Ishikawa (cell line): ENCODE results near the gene CD226.

Experiments
- CEBPB ChIP-seq: IDR thresholded peaks from 2 replicates; pipeline ENCODE4 v1.6.1; 2012
- CREB1 ChIP-seq: IDR thresholded peaks from 2 replicates; pipeline ENCODE4 v1.6.1; 2012; ENCODE audit warnings: low read depth
- EGR1 ChIP-seq: IDR thresholded peaks from 2 replicates; pipeline ENCODE4 v1.6.1; 2012
- EP300 ChIP-seq: IDR thresholded peaks from 2 replicates; pipeline ENCODE4 v1.6.1; 2012; ENCODE audit warnings: borderline replicate concordance
- FOXM1 ChIP-seq: IDR thresholded peaks from 2 replicates; pipeline ENCODE4 v1.6.1; 2012; ENCODE audit warnings: low read depth, borderline replicate concordance
- MAX ChIP-seq: IDR thresholded peaks from 2 replicates; pipeline ENCODE4 v1.6.1; 2012
- NFIC ChIP-seq: IDR thresholded peaks from 2 replicates; pipeline ENCODE4 v1.6.1; 2012
- RAD21 ChIP-seq: IDR thresholded peaks from 2 replicates; pipeline ENCODE4 v1.6.1; 2012; ENCODE audit warnings: low read depth
- REST ChIP-seq: IDR thresholded peaks from 2 replicates; pipeline ENCODE4 v1.6.1; 2012; ENCODE audit warnings: low read depth, mild to moderate bottlenecking
- TAF1 ChIP-seq: IDR thresholded peaks from 2 replicates; pipeline ENCODE4 v1.6.1; 2012; ENCODE audit warnings: low read depth, mild to moderate bottlenecking
- TCF12 ChIP-seq: IDR thresholded peaks from 2 replicates; pipeline ENCODE4 v1.6.1; 2012; ENCODE audit warnings: low read depth
- TEAD4 ChIP-seq: IDR thresholded peaks from 2 replicates; pipeline ENCODE4 v1.6.1; 2012
- USF1 ChIP-seq: IDR thresholded peaks from 2 replicates; pipeline ENCODE4 v1.6.1; 2012
- YY1 ChIP-seq: IDR thresholded peaks from 2 replicates; pipeline ENCODE4 v1.6.1; 2012; ENCODE audit warnings: low read depth
- ZBTB7A ChIP-seq: IDR thresholded peaks from 2 replicates; pipeline ENCODE4 v1.6.1; 2012; ENCODE audit warnings: low read depth

CD226 gene

GRCh38 chr18:69840445-69840844, 107.2 kb downstream of the CD226 start:
- no peak for TF ChIP-seq FOXM1
- TF ChIP-seq TEAD4 = no peak
- no peak for TF ChIP-seq EP300
- no peak for TF ChIP-seq ZBTB7A
- TF ChIP-seq CEBPB = no peak
- no peak for TF ChIP-seq NFIC
- TF ChIP-seq RAD21 = no peak
- no peak for TF ChIP-seq CREB1
- no peak for TF ChIP-seq YY1
- TF ChIP-seq REST = no peak
- no peak for TF ChIP-seq TAF1
- TF ChIP-seq MAX = no peak
- no peak for TF ChIP-seq USF1
- no peak for TF ChIP-seq TCF12

GRCh38 chr18:69840001-69840400, 107.7 kb downstream of the CD226 start:
- TF ChIP-seq REST = no peak
- no peak for TF ChIP-seq RAD21
- no peak for TF ChIP-seq TEAD4
- TF ChIP-seq TAF1 = no peak
- TF ChIP-seq EGR1 = no peak
- TF ChIP-seq FOXM1 = no peak
- TF ChIP-seq EP300 = no peak
- TF ChIP-seq USF1 = no peak
- no peak for TF ChIP-seq TCF12
- TF ChIP-seq YY1 = no peak
- TF ChIP-seq ZBTB7A = no peak
- no peak for TF ChIP-seq CEBPB
- no peak for TF ChIP-seq CREB1
- no peak for TF ChIP-seq NFIC
- no peak for TF ChIP-seq MAX

- TF ChIP-seq TEAD4 (no peak), TAF1 (no peak), FOXM1 (no peak), EP300 (no peak), MAX (no peak), CEBPB (no peak), RAD21 (no peak), REST (no peak), ZBTB7A (no peak), YY1 (no peak), EGR1 (no peak), TCF12 (no peak), USF1 (no peak), CREB1 (no peak), NFIC (no peak)
These were observed 108.2 kb downstream of the CD226 start for GRCh38 chr18:69839497-69839896.
